DND-41 (cell line): ENCODE data around the gene FMN1.

Experiments
- ATAC-seq: fragments of 200-7000 bp; cut with Tn5 transposase; 3 replicates; pipeline ENCODE4 v1.9.1; 2021; ENCODE audit warnings: low read depth; ENCODE audit not compliant: insufficient read depth
- DNase-seq: peaks from one replicate; pipeline ENCODE4 v3.0.0-alpha.2; 2020
- H2AFZ ChIP-seq: 2 replicates; pipeline ENCODE4 v1.6.0; 2012; ENCODE audit warnings: low read depth, low read length
- H3K27ac ChIP-seq: 2 replicates; pipeline ENCODE4 v1.5.1; 2012; ENCODE audit warnings: low read length, inconsistent platforms
- H3K27me3 ChIP-seq: fragments of 200-600 bp; sonication (generic); 2 replicates; pipeline ENCODE4 v1.6.0; 2012; ENCODE audit warnings: low read length, mild to moderate bottlenecking, inconsistent platforms; ENCODE audit not compliant: insufficient read depth, poor library complexity
- H3K36me3 ChIP-seq: 2 replicates; pipeline ENCODE4 v1.5.1; 2012; ENCODE audit warnings: low read length, inconsistent platforms; ENCODE audit not compliant: insufficient read depth
- H3K4me1 ChIP-seq: 2 replicates; pipeline ENCODE4 v1.5.1; 2012; ENCODE audit warnings: mild to moderate bottlenecking, low read length; ENCODE audit not compliant: insufficient read depth
- H3K4me2 ChIP-seq: 2 replicates; pipeline ENCODE4 v1.6.0; 2012; ENCODE audit warnings: mild to moderate bottlenecking, moderate library complexity, low read length, inconsistent platforms; ENCODE audit not compliant: insufficient read depth
- H3K4me3 ChIP-seq, 2 experiments: fragments of 200-600 bp in 1 of 2; shearing (Covaris generic) in 1 of 2; 2 replicates each; pipeline ENCODE4 v1.5.1; 2012 to 2016; ENCODE audit warnings: inconsistent platforms in 2 of 2, low read length in 2 of 2, mild to moderate bottlenecking in 2 of 2, low read depth in 1 of 2, moderate library complexity in 1 of 2
- H3K79me2 ChIP-seq: 2 replicates; pipeline ENCODE4 v1.6.0; 2012; ENCODE audit warnings: low read length, inconsistent platforms; ENCODE audit not compliant: insufficient read depth
- H3K9ac ChIP-seq: 2 replicates; pipeline ENCODE4 v1.6.0; 2012; ENCODE audit warnings: low read depth, mild to moderate bottlenecking, inconsistent platforms, low read length, moderate library complexity
- H3K9me3 ChIP-seq: 2 replicates; pipeline ENCODE4 v1.5.1; 2012; ENCODE audit warnings: low read length, moderate library complexity, mild to moderate bottlenecking, inconsistent platforms; ENCODE audit not compliant: insufficient read depth, severe bottlenecking
- H4K20me1 ChIP-seq: 2 replicates; pipeline ENCODE4 v1.6.0; 2012; ENCODE audit warnings: low read length; ENCODE audit not compliant: insufficient read depth
- CTCF ChIP-seq: IDR thresholded peaks from 2 replicates; pipeline ENCODE4 v1.5.1; 2012; ENCODE audit warnings: borderline replicate concordance, low read length, moderate library complexity, mild to moderate bottlenecking; ENCODE audit not compliant: poor library complexity, severe bottlenecking; ENCODE audit errors: extremely low read depth
- EZH2 ChIP-seq: IDR thresholded peaks from 3 replicates; pipeline ENCODE4 v1.6.1; 2012; ENCODE audit warnings: borderline replicate concordance, low read depth, mild to moderate bottlenecking, moderate library complexity, low read length, inconsistent platforms; ENCODE audit not compliant: severe bottlenecking

Gene FMN1

GRCh38 chr15:32859251-32859650 is 335.3 kb downstream of the FMN1 start:
- Histone ChIP-seq H3K4me1 (no peaks in the 10 kb centered on the region), H4K20me1 (no peaks in the 10 kb centered on the region), H3K4me3 (no peak overlapping the region), H3K36me3 (no peaks in the 10 kb centered on the region), H3K9me3 (no peaks in the 10 kb centered on the region), H3K27me3 (no peaks in the 10 kb centered on the region), H3K9ac (no peak overlapping the region), H2AFZ (no peak overlapping the region), H3K79me2 (no peaks in the 10 kb centered on the region), H3K4me2 (no peak overlapping the region), H3K27ac (no peak overlapping the region)
- TF ChIP-seq CTCF (no peak), EZH2 (no peak)
- DNase-seq (no peak), ATAC-seq (no peak)

GRCh38 chr15:32857732-32858131 is 336.8 kb downstream of the FMN1 start:
- ATAC-seq, result no peak
- H3K4me3 ChIP-seq, result no peak overlapping the region
- H2AFZ ChIP-seq, result no peak overlapping the region
- H4K20me1 ChIP-seq, result no peaks in the 10 kb centered on the region
- no peak overlapping the region for H3K27ac ChIP-seq
- no peaks in the 10 kb centered on the region for H3K36me3 ChIP-seq
- TF ChIP-seq CTCF, result no peak
- no peak for TF ChIP-seq EZH2
- no peaks in the 10 kb centered on the region for H3K79me2 ChIP-seq
- no peak overlapping the region for H3K4me2 ChIP-seq
- H3K9me3 ChIP-seq, result no peaks in the 10 kb centered on the region
- DNase-seq, result no peak
- no peaks in the 10 kb centered on the region for H3K4me1 ChIP-seq
- H3K9ac ChIP-seq, result no peak overlapping the region
- no peaks in the 10 kb centered on the region for H3K27me3 ChIP-seq

GRCh38 chr15:32856753-32857152 is 337.8 kb downstream of the FMN1 start:
- Histone ChIP-seq H3K79me2 (no peaks in the 10 kb centered on the region), H3K36me3 (no peaks in the 10 kb centered on the region), H3K4me3 (no peak overlapping the region), H3K4me2 (no peak overlapping the region), H3K4me1 (no peaks in the 10 kb centered on the region), H3K9me3 (no peaks in the 10 kb centered on the region), H3K27ac (no peak overlapping the region), H3K27me3 (no peaks in the 10 kb centered on the region), H2AFZ (no peak overlapping the region), H3K9ac (no peak overlapping the region), H4K20me1 (no peaks in the 10 kb centered on the region)
- DNase-seq, result no peak
- TF ChIP-seq EZH2, result no peak
- TF ChIP-seq CTCF, result no peak
- ATAC-seq, result no peak

GRCh38 chr15:32855942-32856341 is 338.6 kb downstream of the FMN1 start:
- Histone ChIP-seq H3K4me3 (no peak overlapping the region), H3K9ac (no peak overlapping the region), H3K27ac (no peak overlapping the region), H3K9me3 (no peaks in the 10 kb centered on the region), H3K4me1 (no peaks in the 10 kb centered on the region), H3K36me3 (no peaks in the 10 kb centered on the region), H3K4me2 (no peak overlapping the region), H3K79me2 (no peaks in the 10 kb centered on the region), H4K20me1 (no peaks in the 10 kb centered on the region), H2AFZ (no peak overlapping the region), H3K27me3 (no peaks in the 10 kb centered on the region)
- TF ChIP-seq CTCF (no peak), EZH2 (no peak)
- ATAC-seq, result no peak
- DNase-seq, result no peak
